SIG-M5 treated with dmso at 0.1 percent for 504 hours (cell line): ENCODE data around the gene OXCT1.

Source experiments
- DNase-seq: peaks from one replicate; lab custom pipeline; 2025; ENCODE audit not compliant: unreplicated experiment; lab: John Stamatoyannopoulos, UW

The OXCT1 gene

DNA sequence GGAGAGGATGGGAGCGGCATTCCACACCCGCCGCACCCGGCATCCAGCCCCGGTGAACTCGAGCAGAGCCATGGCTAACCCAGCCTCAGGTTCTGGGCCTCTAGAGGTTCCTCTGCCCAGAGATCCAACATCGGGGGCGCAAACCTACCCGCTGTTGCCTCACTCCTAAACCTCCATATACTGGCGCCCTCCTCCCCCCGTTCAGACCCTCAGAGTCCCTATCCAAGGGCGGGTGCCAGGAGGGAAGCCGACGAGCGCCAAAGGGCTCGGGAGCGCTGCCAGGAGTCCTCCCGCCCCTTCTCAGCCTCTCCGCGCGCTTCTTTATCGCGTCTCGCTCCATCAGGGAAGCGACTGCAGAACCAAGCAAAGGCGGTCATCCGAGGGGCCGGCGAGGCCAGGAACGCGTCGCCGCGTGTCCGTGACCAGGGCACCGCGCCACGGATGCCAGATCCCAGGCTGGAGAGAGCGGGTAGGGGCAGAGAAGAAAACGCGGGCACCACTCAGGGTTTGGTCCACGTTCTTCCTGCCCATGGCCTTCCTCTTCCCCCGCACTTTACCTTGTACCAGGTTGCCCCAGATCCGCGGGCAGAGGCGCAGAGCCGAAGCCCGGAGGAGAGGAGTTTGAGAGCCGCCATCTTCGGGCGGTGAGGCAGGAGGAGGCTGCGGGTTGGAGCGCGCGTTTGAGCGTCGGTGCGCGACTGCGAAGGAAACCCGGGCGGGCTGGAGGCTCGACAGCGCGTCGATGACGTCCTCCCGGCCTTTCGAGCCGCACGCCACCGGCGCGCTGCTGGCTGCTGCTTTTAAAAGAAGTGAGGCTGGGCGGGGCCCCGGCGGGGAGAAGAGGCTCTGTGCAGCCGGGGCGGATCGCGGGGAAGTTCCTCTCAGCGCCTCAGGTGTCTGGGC, at the start of gene OXCT1:
OXCT1 (minus strand) TSS at position 702 of the 903 bp plus-strand sequence; CDS start at position 635, 67 bp downstream.
- DNase-seq: peak; percentile 89

DNA sequence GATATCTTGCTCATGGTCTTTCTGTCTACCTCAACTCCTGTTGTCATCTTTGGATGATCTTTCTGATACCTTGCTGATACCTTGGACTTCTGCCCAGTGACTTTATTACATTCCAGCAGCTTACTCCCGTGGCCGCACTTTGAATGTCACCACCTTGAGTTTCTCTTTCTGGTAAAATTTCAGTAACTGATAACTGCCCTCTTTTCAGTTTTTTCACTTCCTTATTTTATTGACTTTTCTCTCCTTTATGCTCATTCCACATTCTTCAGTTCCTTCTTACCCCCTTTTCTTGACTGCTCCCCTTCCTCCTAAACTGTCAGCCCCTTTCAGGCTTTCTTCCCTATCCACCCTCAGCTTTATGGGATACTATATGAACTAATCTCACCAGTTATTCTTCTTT, 47.9 kb upstream of the OXCT1 start:
- DNase-seq: peak; percentile 29

GRCh38 chr5:41908374-41909079, 38.3 kb upstream of the OXCT1 start:
- no peak for DNase-seq

DNA sequence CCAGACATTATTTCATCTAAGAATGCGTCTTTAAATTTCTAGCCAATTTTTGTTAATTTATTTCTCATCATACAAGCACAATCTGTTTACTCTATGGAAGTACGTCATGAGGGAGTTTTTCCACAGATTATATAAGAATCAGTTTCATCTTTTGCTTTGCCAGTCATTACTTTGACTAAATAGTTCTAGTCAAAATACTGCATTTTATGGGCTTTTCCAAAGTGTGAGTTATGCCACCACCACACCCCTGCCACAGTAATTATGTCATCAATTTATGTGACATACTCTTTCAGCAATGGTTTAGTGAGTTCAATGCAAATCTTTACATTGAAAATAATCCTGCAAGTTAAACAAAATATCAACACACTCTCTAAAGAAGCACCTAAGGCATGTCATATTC, 35.9 kb upstream of the OXCT1 start:
- DNase-seq: no peak

DNA sequence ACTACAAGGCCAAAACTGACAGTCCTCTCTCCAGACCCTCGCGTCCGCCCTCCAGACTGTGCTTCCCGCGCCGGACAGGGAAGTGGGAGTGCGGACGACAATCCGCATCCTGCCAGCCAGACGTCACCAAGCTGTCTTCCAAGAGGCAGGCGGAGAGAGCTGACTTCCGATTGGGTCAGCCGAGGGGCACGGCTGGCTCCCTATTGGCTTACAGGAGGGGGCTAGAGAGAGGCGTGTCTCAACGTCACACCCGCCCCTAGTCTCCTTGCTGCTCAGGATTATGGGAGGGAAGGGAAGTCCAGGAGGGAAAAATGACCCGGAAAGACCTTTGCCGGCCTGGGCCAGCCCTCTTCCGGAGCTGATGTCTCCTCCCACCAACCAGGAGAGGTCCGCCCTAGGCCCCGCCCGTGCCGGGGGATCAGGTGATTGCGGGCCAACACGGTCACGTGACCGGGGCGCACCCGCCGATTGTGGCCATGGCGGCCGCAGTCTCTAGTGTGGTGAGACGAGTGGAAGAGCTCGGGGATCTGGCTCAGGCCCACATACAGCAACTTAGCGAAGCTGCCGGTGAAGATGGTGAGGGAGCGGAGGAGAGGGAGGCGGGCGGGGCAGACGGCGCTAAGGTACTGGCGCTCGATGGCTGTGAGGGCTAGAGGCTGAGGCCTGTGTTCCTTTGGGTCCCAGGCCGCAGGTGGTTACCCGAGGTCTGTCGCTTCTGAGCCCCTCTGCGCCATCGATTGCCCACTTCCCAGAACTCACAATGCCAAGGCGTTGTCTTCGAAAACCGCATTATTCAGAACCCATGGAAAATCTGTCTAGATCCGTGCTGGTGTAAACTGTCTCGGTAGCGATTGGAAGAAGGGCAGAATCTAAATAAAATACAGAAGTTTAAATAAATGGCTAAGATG, 33.9 kb upstream of the OXCT1 start, which contains the start of gene RIMOC1:
RIMOC1 (plus strand) TSS at position 453 of the 908 bp plus-strand sequence; CDS start at position 477, 24 bp downstream.
- DNase-seq: peak; percentile 100

DNA sequence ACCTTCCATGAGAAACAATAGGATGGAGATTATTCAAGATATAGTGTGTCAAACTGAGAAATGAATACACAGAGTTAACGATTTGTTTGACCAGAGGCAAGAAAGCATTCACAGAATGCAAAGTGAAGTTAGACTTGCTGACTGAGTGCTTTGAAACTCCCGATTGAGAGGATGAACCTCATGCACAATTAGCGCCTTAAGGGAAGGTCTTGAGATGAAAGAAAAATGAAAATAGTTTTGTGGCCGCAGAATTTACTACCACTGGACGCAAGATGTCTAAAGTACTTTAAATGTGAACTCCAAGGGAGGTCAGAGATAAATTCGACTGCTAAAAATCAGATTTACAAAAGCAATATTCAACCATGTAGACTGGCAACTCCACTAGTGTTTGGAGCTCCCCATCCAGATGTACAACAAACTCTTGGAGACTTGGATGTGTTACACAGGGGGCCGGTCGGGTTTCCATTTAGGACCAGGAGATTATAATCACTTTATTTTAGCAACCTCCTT, 33.2 kb upstream of the OXCT1 start:
- DNase-seq: no peak

GRCh38 chr5:41896230-41896629, 26.0 kb upstream of the OXCT1 start:
- DNase-seq: no peak

DNA sequence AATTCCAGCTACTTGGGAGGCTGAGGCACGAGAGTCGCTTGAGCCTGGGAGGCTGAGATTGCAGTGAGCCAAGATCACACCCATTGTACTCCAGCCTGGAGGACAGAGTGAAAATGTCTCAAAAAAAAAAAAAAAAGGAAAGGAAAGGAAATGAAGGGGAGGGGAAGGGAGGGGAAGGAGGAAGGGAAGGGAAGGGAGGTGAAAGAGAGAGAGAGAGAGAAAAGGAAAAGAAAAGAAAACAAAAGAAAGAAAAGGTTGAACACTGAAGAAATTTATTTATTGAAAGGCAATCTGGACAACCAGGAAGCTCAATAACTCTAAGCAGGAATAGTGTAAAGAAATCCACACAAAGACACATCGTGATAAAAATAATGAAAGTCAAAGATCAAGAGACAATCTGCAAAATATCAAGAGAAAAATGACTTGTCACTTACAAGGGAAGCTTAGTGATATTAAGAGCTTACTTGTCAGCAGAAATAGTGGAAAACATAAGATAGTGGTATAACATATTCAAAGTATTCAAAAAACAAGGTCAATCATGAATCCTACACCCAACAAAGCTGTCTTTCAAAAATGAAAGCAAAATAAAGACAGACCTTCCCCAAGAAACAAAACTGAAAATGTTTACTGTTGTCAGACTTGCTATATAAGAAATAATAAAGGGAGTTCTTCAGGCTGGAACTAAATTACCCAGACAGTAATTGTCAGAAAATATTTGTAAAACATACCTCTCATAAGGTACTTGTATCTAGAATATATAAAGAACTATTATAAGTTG, 23.0 kb upstream of the OXCT1 start:
- no peak for DNase-seq

- no peak for DNase-seq
These were observed 21.8 kb upstream of the OXCT1 start for GRCh38 chr5:41892031-41892430.

GRCh38 chr5:41891066-41891707, 21.0 kb upstream of the OXCT1 start:
- no peak for DNase-seq

DNA sequence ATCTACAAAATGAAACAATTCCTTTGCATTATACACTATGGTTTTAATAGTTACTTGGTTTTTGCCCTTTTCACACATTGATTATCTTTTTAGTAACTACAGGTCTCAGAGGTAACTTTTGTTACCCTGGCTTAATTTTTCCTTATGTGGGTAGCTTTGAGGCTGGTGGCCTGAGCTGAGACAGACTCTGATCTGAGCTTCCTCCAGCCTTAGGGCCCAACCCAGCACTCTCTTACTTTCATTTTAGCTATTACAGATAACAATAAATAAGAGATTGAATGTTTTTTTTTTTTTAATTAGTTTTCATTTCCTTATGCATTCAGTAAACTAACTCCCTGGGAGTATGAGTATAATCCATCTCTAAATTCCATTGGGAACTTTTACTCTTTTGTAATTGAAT, 15.1 kb upstream of the OXCT1 start:
- DNase-seq: no peak

DNA sequence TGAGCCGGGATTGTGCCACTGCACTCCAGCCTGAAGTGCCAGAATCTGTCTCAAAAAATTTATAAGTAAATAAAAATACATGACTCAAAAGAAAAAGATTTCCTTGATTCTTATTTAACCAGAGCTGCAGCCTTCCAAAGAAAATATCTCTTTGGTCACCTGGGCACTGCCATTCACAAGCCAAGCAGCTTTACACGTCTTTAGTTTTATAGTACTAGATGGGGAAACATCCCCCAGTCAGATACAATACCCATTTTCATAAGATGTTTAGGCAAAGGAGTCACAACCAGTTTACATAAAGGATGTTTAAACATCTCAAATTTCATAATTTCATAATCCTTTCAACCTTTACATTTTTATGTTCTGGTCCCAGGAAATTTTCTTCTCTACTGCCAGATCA, 13.7 kb upstream of the OXCT1 start:
- DNase-seq: no peak

DNA sequence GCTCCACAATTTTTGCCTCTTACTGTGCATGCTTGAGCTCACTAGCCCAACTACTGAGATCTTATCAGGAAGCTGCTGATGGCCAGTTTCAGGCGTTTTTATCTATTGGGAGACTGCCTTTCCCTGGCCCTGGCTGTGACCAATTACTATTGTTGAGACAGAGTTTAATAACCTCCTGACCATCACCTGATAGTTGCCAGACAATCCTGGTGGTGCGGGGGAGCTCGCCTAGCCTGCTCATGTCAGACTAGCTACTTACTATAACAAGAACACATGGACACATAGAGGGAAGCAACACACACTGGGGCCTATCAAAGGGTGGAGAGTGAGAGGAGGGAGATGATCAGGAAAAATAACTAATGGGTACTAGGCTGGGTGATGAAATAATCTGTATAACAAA, 13.0 kb upstream of the OXCT1 start:
- DNase-seq: no peak

GRCh38 chr5:41882765-41883164, 12.5 kb upstream of the OXCT1 start:
- DNase-seq: no peak

DNA sequence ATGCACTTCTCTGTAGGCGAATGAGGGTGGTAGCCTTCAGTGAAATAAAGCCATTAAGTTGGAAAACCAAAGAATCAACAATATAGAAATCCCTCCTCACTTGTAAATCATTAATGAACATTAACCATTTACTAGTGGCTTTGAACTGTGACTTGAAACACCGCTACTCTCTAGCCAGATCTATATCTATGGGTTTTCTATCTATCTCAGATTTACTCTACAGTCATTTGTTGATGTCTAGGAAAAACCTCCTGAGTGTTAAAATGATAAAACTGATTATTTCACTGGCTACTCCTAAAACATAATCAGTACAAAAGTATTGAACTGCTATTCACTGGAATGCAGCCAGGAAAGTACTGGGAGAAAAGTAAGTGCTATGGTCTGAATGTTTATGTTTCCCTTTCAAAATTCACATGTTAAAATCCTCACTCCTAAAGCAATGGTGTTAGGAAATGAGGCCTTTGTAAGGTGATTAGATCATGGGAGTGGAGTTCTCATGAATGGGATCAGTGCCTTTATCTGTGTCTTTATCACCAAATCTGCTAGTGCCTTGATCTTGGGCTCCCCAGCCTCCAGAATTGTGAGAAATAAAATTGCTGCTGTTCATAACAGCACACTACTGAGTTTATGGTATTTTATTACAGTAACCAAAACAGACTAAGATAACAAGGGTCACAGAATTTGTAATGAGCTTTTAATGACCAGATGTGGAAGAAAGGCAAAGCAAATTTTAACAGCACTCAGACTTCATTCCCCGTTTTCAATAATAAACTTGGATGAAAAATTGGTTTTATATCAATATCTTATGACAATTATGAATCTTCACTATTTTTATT, 8.6 kb upstream of the OXCT1 start:
- DNase-seq: no peak

- DNase-seq: no peak
These were observed 7.9 kb upstream of the OXCT1 start for GRCh38 chr5:41878173-41878572.

GRCh38 chr5:41877408-41877807, 7.2 kb upstream of the OXCT1 start:
- DNase-seq: no peak

GRCh38 chr5:41876678-41877077, 6.5 kb upstream of the OXCT1 start:
- DNase-seq: no peak

DNA sequence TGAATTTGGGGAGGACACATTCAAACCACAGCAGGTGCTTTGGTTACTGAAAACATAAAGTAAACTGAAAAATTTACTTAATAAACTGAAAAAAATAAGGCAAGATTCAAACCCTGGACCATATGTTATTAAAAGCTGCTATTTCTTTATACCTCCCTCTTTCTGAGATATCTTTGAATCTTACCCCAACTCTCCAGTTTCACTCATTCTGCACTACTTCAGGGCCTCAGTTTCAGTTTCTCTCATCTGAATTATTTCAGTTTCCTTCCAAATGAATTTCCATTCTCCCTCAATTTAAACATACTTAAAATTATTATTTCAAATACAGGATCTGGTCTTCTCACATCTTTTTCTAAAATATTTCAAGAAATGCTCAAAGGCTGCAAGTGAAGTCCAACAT, 4.9 kb upstream of the OXCT1 start:
- no peak for DNase-seq
